Coronary artery (tissue), 2 donors: ENCODE measurements around the gene TMEM201.

Experiments
- DNase-seq: peaks from one replicate; pipeline ENCODE4 v3.0.0-alpha.2; 2017; ENCODE audit warnings: low spot score
- H3K27ac ChIP-seq, 2 donors: fragments of 200-600 bp; sonication (generic); one replicate each; pipeline ENCODE4 v1.5.1; 2016 to 2019
- H3K4me3 ChIP-seq: fragments of 200-600 bp; sonication (generic); 2 replicates; pipeline ENCODE4 v1.5.1; 2016; ENCODE audit warnings: mild to moderate bottlenecking, moderate library complexity
- TF ChIP-seq, protein P1 (sequence below): fragments of 200-600 bp; sonication (generic); IDR thresholded peaks from one replicate; pipeline ENCODE4 v1.5.1; 2019; ENCODE audit warnings: antibody characterized with exemption

Gene TMEM201

DNA sequence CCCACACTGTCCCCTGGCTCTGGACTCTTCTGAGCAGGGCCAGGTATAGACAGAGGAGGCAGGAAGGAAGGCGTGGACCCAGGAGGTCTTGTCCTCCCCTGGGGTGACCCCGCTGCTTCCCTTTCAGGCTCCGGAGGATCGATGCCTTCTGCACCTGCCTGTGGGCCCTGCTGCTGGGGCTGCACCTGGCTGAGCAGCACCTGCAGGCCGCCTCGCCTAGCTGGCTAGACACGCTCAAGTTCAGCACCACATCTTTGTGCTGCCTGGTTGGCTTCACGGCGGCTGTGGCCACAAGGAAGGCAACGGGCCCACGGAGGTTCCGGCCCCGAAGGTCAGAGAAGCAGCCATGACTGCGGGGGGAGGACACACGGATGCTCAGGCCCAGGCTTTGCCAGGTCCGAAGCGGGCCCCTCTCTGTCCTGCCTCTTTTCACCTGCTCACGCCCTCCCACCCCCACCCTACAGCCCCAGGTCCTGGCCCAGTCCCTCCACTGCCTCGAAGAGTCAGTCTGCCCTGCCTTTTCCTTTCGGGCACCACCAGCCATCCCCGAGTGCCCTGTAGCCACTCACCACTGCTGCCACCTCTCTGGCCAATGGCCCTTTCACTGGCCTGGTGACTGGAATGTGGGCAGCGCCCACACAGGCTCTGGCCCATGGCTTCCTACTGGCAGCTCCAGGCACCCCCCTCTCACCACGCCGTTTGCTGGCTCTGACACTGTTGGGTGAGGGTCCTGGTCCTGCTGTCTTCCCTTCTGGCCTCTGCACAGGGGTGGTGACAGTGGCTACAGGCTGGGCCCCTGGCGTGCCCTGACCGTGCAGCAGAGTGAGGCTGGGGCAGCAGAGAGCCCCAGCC lies 13.5 kb downstream of the TMEM201 start:
- no peak overlapping the region for H3K27ac ChIP-seq
- TF ChIP-seq, protein P1, sequence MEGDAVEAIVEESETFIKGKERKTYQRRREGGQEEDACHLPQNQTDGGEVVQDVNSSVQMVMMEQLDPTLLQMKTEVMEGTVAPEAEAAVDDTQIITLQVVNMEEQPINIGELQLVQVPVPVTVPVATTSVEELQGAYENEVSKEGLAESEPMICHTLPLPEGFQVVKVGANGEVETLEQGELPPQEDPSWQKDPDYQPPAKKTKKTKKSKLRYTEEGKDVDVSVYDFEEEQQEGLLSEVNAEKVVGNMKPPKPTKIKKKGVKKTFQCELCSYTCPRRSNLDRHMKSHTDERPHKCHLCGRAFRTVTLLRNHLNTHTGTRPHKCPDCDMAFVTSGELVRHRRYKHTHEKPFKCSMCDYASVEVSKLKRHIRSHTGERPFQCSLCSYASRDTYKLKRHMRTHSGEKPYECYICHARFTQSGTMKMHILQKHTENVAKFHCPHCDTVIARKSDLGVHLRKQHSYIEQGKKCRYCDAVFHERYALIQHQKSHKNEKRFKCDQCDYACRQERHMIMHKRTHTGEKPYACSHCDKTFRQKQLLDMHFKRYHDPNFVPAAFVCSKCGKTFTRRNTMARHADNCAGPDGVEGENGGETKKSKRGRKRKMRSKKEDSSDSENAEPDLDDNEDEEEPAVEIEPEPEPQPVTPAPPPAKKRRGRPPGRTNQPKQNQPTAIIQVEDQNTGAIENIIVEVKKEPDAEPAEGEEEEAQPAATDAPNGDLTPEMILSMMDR = no peak
- DNase-seq = no peak
- H3K4me3 ChIP-seq = no peak overlapping the region

DNA sequence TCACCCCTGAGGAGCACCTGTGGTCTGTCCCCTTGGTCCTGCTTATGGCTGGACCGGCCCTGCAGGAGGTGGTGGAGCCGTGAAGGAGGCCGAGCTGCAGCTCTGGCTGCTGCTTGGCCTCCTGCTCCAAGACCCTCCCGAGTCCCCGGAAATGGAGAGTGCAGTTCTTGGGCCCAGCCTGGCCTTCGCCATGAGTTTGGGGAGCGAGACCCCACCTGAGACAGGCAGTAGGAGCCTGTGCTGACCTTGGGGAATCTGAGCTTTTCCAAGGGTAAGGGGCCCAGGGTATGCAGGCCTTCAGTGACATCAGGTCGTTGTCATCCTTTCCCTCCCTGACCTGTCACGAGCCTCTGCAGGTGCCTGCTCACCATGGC lies 14.1 kb downstream of the TMEM201 start:
- TF ChIP-seq, protein P1 = no peak
- Histone ChIP-seq H3K4me3 (no peak overlapping the region), H3K27ac (no peak overlapping the region)
- no peak for DNase-seq

DNA sequence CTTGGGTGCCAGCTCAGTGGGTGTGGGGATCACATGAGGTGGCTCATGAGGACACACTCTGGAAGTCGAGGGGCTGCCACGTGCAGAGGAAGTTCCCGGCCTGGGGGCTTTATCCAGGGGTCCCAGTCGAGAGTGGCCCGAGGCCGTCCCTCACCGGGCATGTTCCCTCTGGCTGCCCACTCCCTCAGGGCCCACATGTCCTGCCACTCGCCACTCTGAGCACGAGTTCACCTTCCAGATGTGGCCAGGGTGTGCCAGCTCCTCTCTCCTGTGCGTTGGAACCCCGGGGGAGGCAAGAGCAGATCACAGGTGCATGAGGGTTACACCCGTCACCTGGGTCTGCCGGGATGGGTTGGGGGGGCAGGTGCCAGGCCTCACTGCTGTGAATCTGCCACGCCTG lies 14.6 kb downstream of the TMEM201 start:
- DNase-seq = no peak
- Histone ChIP-seq H3K27ac (no peak overlapping the region), H3K4me3 (no peak overlapping the region)
- TF ChIP-seq, protein P1 = no peak

DNA sequence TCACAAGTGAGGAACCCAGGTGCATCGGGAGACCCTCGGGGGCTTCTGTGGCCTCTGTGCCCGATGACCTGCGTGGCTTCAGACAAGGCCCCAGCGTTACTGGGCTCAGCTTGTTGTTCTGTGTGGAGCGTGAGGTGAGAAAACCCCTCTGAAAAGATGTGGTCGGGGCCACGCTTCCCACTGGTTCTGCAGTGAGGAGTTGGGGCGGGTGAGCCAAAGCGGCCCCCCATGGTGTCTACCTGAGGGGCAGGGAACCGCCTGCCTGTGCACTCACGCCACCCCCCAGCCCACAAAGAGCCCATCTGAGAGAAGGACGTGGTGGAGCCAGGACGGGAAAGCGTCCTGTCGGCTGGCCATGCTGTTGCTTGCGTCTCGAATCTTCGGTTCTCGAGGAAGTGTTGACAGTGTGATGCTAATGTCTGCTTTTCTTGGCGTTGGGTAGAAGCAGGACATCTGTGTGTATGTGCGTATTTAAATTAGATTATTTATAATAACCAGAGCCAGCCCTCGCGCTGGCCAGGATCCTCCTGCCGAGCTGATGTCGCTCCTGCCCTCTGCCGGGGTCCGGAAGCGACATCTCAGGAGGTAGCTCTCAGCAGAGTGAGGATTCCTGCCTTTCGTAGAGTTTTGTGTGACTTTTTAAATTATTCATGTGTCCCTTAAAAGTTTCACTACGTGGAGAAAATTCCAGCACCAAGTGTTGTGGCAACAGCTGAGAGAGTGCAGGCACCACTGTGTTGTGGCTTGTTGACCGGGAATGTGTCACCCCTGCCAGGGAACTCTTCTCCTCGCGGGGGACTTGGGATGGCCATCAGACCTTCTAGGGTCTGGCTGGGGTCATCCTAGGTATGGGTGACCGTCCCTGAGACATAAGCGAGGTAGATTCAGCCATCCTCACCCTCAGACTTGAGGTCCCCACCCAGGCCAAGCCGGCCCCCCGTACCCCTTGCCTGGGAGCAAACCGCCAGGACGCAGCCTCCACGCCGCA lies 15.3 kb downstream of the TMEM201 start:
- Histone ChIP-seq H3K4me3 (no peak overlapping the region), H3K27ac (no peak overlapping the region)
- TF ChIP-seq, protein P1 = no peak
- no peak for DNase-seq

DNA sequence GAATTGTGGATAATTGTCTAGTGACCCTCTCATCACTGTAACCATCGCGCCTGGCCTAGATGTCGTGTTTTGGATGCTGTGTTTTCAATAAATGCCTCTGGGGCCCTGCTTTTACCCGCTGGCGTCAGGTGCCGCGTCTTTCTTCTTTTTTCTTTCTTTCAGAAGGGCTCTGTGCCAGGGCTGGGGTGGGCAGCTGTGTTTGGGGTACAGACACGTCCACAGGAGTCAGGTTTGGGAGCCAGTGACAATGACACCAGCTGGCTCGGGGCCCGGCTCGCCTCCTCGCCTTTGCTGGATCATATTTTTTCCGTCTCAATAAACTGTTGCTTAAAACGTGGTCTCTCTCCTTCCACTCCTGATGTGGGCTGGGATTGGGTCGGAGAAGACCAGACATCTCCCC lies 16.1 kb downstream of the TMEM201 start:
- no peak overlapping the region for H3K4me3 ChIP-seq
- no peak overlapping the region for H3K27ac ChIP-seq
- TF ChIP-seq, protein P1 = no peak
- no peak for DNase-seq

DNA sequence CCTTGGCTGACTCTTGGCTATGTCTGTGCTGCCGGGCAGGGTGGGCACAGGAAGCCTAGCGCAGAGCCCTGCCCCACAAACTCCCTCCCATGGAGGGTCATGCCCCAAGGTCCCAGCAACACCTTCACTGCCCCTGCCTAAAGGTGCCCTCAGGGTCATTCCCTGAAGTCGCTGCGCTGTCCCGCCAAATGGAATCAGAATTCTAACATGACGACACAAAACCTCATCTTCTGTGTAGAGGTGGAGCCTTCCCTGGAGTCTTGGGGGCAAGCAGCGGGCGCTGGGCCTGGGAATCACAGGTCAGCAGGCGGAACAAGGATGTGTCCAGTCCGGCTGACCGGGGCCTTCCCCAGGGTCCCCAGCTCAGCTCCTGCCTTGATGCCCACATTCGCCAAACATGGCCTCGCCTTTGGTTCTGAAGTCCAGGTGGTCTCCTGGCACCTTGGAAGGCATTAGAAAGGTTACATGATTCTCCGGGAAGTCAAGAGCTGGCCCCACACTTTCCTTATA lies 17.3 kb downstream of the TMEM201 start:
- TF ChIP-seq, protein P1 = no peak
- no peak overlapping the region for H3K4me3 ChIP-seq
- DNase-seq = no peak
- H3K27ac ChIP-seq = no peak overlapping the region
